HepG2 (cell line): ENCODE measurements around the gene GALR2. TPM values are rescaled to one million over a fixed set of nuclear protein-coding genes. Genes with fewer than 3 reads are reported as not detected.
A peak's percentile ranks its signal among the peaks of the same experiment; 100 is the strongest.

Source experiments
- ATAC-seq: fragments of 200-7000 bp; cut with Tn5 transposase; 3 replicates; pipeline ENCODE4 v1.9.1; 2020; ENCODE audit warnings: mild to moderate bottlenecking, moderate library complexity
- BruUV-seq: library from RNA; stranded (reverse); fragments of 400-500 nt; replicated peaks from 2 replicates; lab custom pipeline; 2021; lab: Mats Ljungman, UMichigan
- CTCF ChIA-PET: fragments of 300-600 bp; formaldehyde crosslinking; extraction: SDS; loops from one replicate; lab custom pipeline; 2021; ENCODE audit warnings: low total read pairs, inconsistent platforms, low intra/inter-chr PET ratio; lab: Yijun Ruan, JAX
- POLR2A ChIA-PET: fragments of 350-600 bp; sonication (Branson Sonifier 250); formaldehyde crosslinking; loops from one replicate; lab custom pipeline; 2020; ENCODE audit warnings: antibody characterized with exemption, inconsistent platforms; lab: Yijun Ruan, JAX
- DNase-seq: peaks from one replicate; pipeline ENCODE4 v3.0.0-alpha.2; 2015; ENCODE audit warnings: low spot score
- FAIRE-seq: peaks from 3 replicates; lab custom pipeline; 2011; peaks lifted over from hg19 to GRCh38; lab: Jason Lieb, UNC
- H2AFZ ChIP-seq: one replicate; pipeline ENCODE4 v1.6.1; 2011; ENCODE audit warnings: low read length, inconsistent platforms
- H3K27ac ChIP-seq: fragments of 300-600 bp; 3 replicates; pipeline ENCODE4 v1.8.0; 2011; ENCODE audit warnings: mixed run types, mild to moderate bottlenecking, mixed read lengths, low read length, inconsistent platforms; ENCODE audit not compliant: insufficient read depth; ENCODE audit errors: extremely low read length
- H3K27me3 ChIP-seq, 2 experiments: fragments of 200-600 bp in 1 of 2; 2 replicates in 1 of 2; 3 replicates in 1 of 2; pipeline versions ENCODE4 v1.6.0 to v1.8.0; 2011; ENCODE audit warnings: low read length in 2 of 2, mild to moderate bottlenecking in 2 of 2, moderate library complexity in 2 of 2, inconsistent platforms in 1 of 2; ENCODE audit not compliant: insufficient read depth in 2 of 2, control insufficient read depth in 1 of 2
- H3K36me3 ChIP-seq, 2 experiments: fragments of 200-600 bp in 1 of 2; replicated peaks in 1 of 2; 2 replicates in 1 of 2; 3 replicates in 1 of 2; pipeline versions ENCODE4 v1.5.1 to v1.8.0; 2011; ENCODE audit warnings: low read length in 2 of 2, inconsistent platforms in 1 of 2; ENCODE audit not compliant: insufficient read depth in 2 of 2, control insufficient read depth in 1 of 2
- H3K4me1 ChIP-seq: 2 replicates; pipeline ENCODE4 v1.5.1; 2012; ENCODE audit warnings: low read length, inconsistent platforms; ENCODE audit not compliant: insufficient read depth
- H3K4me2 ChIP-seq: 2 replicates; pipeline ENCODE4 v1.6.0; 2011; ENCODE audit warnings: low read depth, low read length, inconsistent platforms
- H3K4me3 ChIP-seq, 3 experiments: fragments of 200-600 bp in 1 of 3; sonication (generic), shearing (Covaris generic) in 1 of 3; replicated peaks in 1 of 3; 2 replicates each; pipeline ENCODE4 v1.5.1; 2011 to 2016; ENCODE audit warnings: low read length in 3 of 3, inconsistent platforms in 2 of 3, low read depth in 2 of 3, mild to moderate bottlenecking in 2 of 3, control low read depth in 1 of 3, mixed read lengths in 1 of 3; ENCODE audit not compliant: insufficient read depth in 1 of 3
- H3K79me2 ChIP-seq: one replicate; pipeline ENCODE4 v1.6.1; 2011; ENCODE audit warnings: low read length, inconsistent platforms; ENCODE audit not compliant: insufficient read depth
- H3K9ac ChIP-seq: 2 replicates; pipeline ENCODE4 v1.6.0; 2011; ENCODE audit warnings: mild to moderate bottlenecking, low read depth, low read length, inconsistent platforms; ENCODE audit not compliant: insufficient read depth
- H3K9me3 ChIP-seq: 2 replicates; pipeline ENCODE4 v1.5.1; 2012; ENCODE audit warnings: mild to moderate bottlenecking, low read length
- H4K20me1 ChIP-seq: 2 replicates; pipeline ENCODE4 v1.6.0; 2011; ENCODE audit warnings: inconsistent platforms, mild to moderate bottlenecking, low read length, moderate library complexity; ENCODE audit not compliant: insufficient read depth
- ARNT2 ChIP-seq: sonication (generic); formaldehyde crosslinking; IDR thresholded peaks from 2 replicates; pipeline ENCODE4 v1.8.0; 2022; ENCODE audit warnings: mild to moderate bottlenecking, low read depth, missing genetic modification reagents, moderate library complexity
- ARNTL ChIP-seq: sonication (generic); formaldehyde crosslinking; IDR thresholded peaks from 2 replicates; pipeline ENCODE4 v1.4.0; 2020; ENCODE audit warnings: mild to moderate bottlenecking, missing genetic modification reagents
- ATAD3A ChIP-seq: sonication (generic); formaldehyde crosslinking; IDR thresholded peaks from 2 replicates; pipeline ENCODE4 v1.4.0; 2020; ENCODE audit warnings: missing genetic modification reagents
- ATF1 ChIP-seq: IDR thresholded peaks from 2 replicates; pipeline ENCODE4 v1.6.1; 2016; ENCODE audit warnings: mild to moderate bottlenecking, control low read depth
- ATF7 ChIP-seq, 2 experiments: fragments of 450-650 bp in 1 of 2; sonication (generic) in 1 of 2; formaldehyde crosslinking in 1 of 2; IDR thresholded peaks; 2 replicates each; pipeline versions ENCODE4 v1.4.0 to v1.6.1; 2016 to 2020; ENCODE audit warnings: antibody characterized with exemption in 1 of 2, mild to moderate bottlenecking in 1 of 2, missing genetic modification reagents in 1 of 2
- CBFB ChIP-seq: sonication (generic); formaldehyde crosslinking; IDR thresholded peaks from 2 replicates; pipeline ENCODE4 v1.4.0; 2020; ENCODE audit warnings: missing genetic modification reagents
- E2F5 ChIP-seq: sonication (generic); formaldehyde crosslinking; conservative IDR thresholded peaks from 2 replicates; pipeline ENCODE4 v1.4.0; 2020; ENCODE audit warnings: missing genetic modification reagents
- POLR2A ChIP-seq, 2 experiments: IDR thresholded peaks; 2 replicates each; pipeline ENCODE4 v1.6.1; 2011; ENCODE audit warnings: low read depth in 2 of 2, low read length in 2 of 2, mild to moderate bottlenecking in 1 of 2, moderate library complexity in 1 of 2; ENCODE audit not compliant: insufficient read depth in 1 of 2
- POLR2AphosphoS5 ChIP-seq: IDR thresholded peaks from 2 replicates; pipeline ENCODE4 v1.6.1; 2012; ENCODE audit warnings: low read depth, low read length
- POLR2G ChIP-seq: fragments of 200-400 bp; formaldehyde crosslinking; IDR thresholded peaks from 2 replicates; pipeline ENCODE4 v1.6.1; 2018; ENCODE audit warnings: mild to moderate bottlenecking, low read depth, low read length, moderate library complexity
- TOPORS ChIP-seq: sonication (generic); formaldehyde crosslinking; IDR thresholded peaks from 2 replicates; pipeline ENCODE4 v1.8.0; 2023; ENCODE audit warnings: mild to moderate bottlenecking, missing genetic modification reagents
- TRIM24 ChIP-seq: sonication (generic); formaldehyde crosslinking; IDR thresholded peaks from 2 replicates; pipeline ENCODE4 v1.8.0; 2022; ENCODE audit warnings: mild to moderate bottlenecking, missing genetic modification reagents
- ZBTB21 ChIP-seq: sonication (generic); formaldehyde crosslinking; IDR thresholded peaks from 2 replicates; pipeline ENCODE4 v1.4.0; 2020; ENCODE audit warnings: missing genetic modification reagents
- ZEB1 ChIP-seq: IDR thresholded peaks from 2 replicates; pipeline ENCODE4 v1.6.1; 2012; ENCODE audit warnings: mild to moderate bottlenecking, low read depth, inconsistent platforms; ENCODE audit not compliant: insufficient replicate concordance
- ZFP36 ChIP-seq: fragments of 150-350 bp; IDR thresholded peaks from 2 replicates; pipeline ENCODE4 v1.6.1; 2018; ENCODE audit warnings: borderline replicate concordance, low read length, low read depth; ENCODE audit not compliant: partially characterized antibody
- ZNF275 ChIP-seq: sonication (generic); formaldehyde crosslinking; IDR thresholded peaks from 2 replicates; pipeline ENCODE4 v1.8.0; 2022; ENCODE audit warnings: missing genetic modification reagents, mild to moderate bottlenecking, inconsistent platforms, borderline replicate concordance
- ZNF567 ChIP-seq: sonication (generic); formaldehyde crosslinking; IDR thresholded peaks from 2 replicates; pipeline ENCODE4 v1.8.1; 2023; ENCODE audit warnings: mild to moderate bottlenecking, missing genetic modification reagents, borderline replicate concordance
- ZNF614 ChIP-seq: IDR thresholded peaks from 2 replicates; pipeline ENCODE4 v1.6.1; 2018; ENCODE audit warnings: missing biosample characterization, missing genetic modification reagents, inconsistent platforms, borderline replicate concordance
- ZSCAN21 ChIP-seq: sonication (generic); formaldehyde crosslinking; IDR thresholded peaks from 2 replicates; pipeline ENCODE4 v1.8.0; 2022; ENCODE audit warnings: mild to moderate bottlenecking, missing genetic modification reagents, moderate library complexity, borderline replicate concordance
- ZUFSP ChIP-seq: sonication (generic); formaldehyde crosslinking; IDR thresholded peaks from 2 replicates; pipeline ENCODE4 v1.9.0; 2021; ENCODE audit warnings: missing genetic modification reagents, mild to moderate bottlenecking, borderline replicate concordance
- WGBS: methylation state at CpG from one replicate; pipeline ENCODE4 v1.1.6; 2017; ENCODE audit warnings: low lambda C conversion rate; 5-methylcytosine and 5-hydroxymethylcytosine counted together
- in situ Hi-C: cut with HindIII; loops from 2 replicates; pipeline ENCODE4 v1.10.0; 2017; ENCODE audit warnings: low pct_unique_long_range_greater_than_20kb; ENCODE audit not compliant: extremely low pct_ligation_motif_present
- intact Hi-C: fragments of 100-400 bp; cut with micrococcal nuclease; formaldehyde crosslinking; loops from one replicate; pipeline ENCODE4 v1.10.0; 2022; ENCODE audit not compliant: unreplicated experiment
- polyA plus RNA-seq, 8 experiments: library from polyadenylated mRNA; depleted of rRNA in 3 of 8; stranded (reverse) in 7 of 8; unstranded in 1 of 8; fragments of >200 nt; fragmentation: Illumina TruSeq in 4 of 8; extraction: Trizol in 4 of 8; gene quantifications; 2 replicates each; pipeline versions ENCODE4 v1.2.1 to v1.2.3, GENCODE V29; 2011 to 2016; ENCODE audit warnings: low read depth in 4 of 8, missing spikeins in 1 of 8, mixed read lengths in 1 of 8; ENCODE audit not compliant: insufficient read depth in 1 of 8
- total RNA-seq, 5 experiments: library from RNA; depleted of rRNA; stranded (reverse); fragments of >200 nt; fragmentation: Illumina TruSeq; extraction: Trizol; gene quantifications; 2 replicates each; pipeline ENCODE4 v1.2.3, GENCODE V29; 2016; ENCODE audit warnings: low read depth in 1 of 5

GALR2 gene
- total and polyA plus RNA-seq, 2 of the 13 experiments (the other 11 are each of a cell fraction or from before 2014, with no cell fraction given) = 0.48 to 0.58 TPM

- TF ChIP-seq TRIM24 (CRISPR knock-in tag) (no peak), CBFB (no peak)
These were observed 37.9 kb upstream of the GALR2 start (continued) for GRCh38 chr17:76036497-76037261.

- H3K4me2 ChIP-seq = no peak overlapping the region
- no peaks in the 10 kb centered on the region for H3K9me3 ChIP-seq
- no peaks in the 10 kb centered on the region for H4K20me1 ChIP-seq
- DNase-seq = no peak
- intact Hi-C loops = no loop called here
- peaks cover 11% of the 10 kb centered on the region for H3K4me1 ChIP-seq
- ChIA-PET POLR2A (interaction anchor here (1.3 kb wide), 1 partner anchor 9 kb away, joined by 3 read pairs; no protein-coding TSS in a partner anchor), CTCF (no interaction called here)
- no TSS peak for BruUV-seq
- H3K27me3 ChIP-seq = no peaks in the 10 kb centered on the region
- no peaks in the 10 kb centered on the region for H3K79me2 ChIP-seq
- no peak overlapping the region for H3K9ac ChIP-seq
- ATAC-seq = no peak
- 97% methylated on average over 3 of the region's 3 CpGs for WGBS
- no peak for FAIRE-seq
- peaks cover 22 to 55% of the 10 kb centered on the region in 2 experiments for H3K36me3 ChIP-seq
- H3K4me3 ChIP-seq = no peak overlapping the region
- H3K27ac ChIP-seq = no peak overlapping the region
- in situ Hi-C loops = no loop called here
- H2AFZ ChIP-seq = no peak overlapping the region
- TF ChIP-seq ZSCAN21 (CRISPR knock-in tag) (no peak), ZEB1 (no peak), ATF1 (CRISPR knock-in tag) (no peak), ARNTL (CRISPR knock-in tag) (no peak), ZUFSP (CRISPR knock-in tag) (no peak), ZBTB21 (peak; percentile 40; the same call in 1 of the 2 replicates), ATF7 (IDR thresholded peaks at IDR 0.05) (peak; percentile 51), ATF7 (CRISPR knock-in tag; IDR thresholded peaks at IDR 0.05) (no peak), POLR2A (IDR thresholded peaks at IDR 0.05; ENCODE audit: insufficient read depth in 1 of 2, low read depth in 2 of 2, low read length in 2 of 2) (0 out of 4 replicates have a peak, but pooled peaks of 1 of the 2 experiments have one; percentile 25), ZFP36 (no peak), TOPORS (CRISPR knock-in tag) (no peak), ZNF614 (CRISPR knock-in tag) (no peak), ARNT2 (no peak), ZNF567 (CRISPR knock-in tag) (no peak), POLR2G (peak; percentile 45), ATAD3A (CRISPR knock-in tag) (no peak), E2F5 (CRISPR knock-in tag) (no peak), POLR2AphosphoS5 (peak; percentile 21; the same call in 1 of the 2 replicates), ZNF275 (no peak)
These were observed 36.5 kb upstream of the GALR2 start for GRCh38 chr17:76038050-76038449.
